Stomach (tissue), 9 donors: ENCODE results near the gene MINDY3. TPM values are rescaled to one million over a fixed set of nuclear protein-coding genes. Genes with fewer than 3 reads are reported as not detected.

Experiments used
- DNase-seq, 2 donors: peaks; one replicate each; pipeline versions ENCODE4 v3.0.0 to v3.0.0-alpha.2; 2013 to 2019
- H3K27ac ChIP-seq, 5 donors: fragments of 200-600 bp in 4 of 5; sonication (generic) in 4 of 5; one replicate each; pipeline ENCODE4 v1.5.1; 2013 to 2019; ENCODE audit warnings: mild to moderate bottlenecking in 1 of 5, moderate library complexity in 1 of 5
- H3K27me3 ChIP-seq, 3 donors: fragments of 200-600 bp; sonication (generic); one replicate each; pipeline ENCODE4 v1.5.1; 2017 to 2019; ENCODE audit warnings: mixed run types in 1 of 3
- H3K36me3 ChIP-seq, 4 donors: fragments of 200-600 bp; sonication (generic); 1 replicate in 3 of 4; 2 replicates in 1 of 4; pipeline ENCODE4 v1.5.1; 2016 to 2019
- H3K4me1 ChIP-seq, 4 donors: fragments of 200-600 bp; sonication (generic); one replicate each; pipeline ENCODE4 v1.5.1; 2016 to 2019
- H3K4me3 ChIP-seq, 4 donors: fragments of 200-600 bp; sonication (generic) in 3 of 4; one replicate each; pipeline ENCODE4 v1.5.1; 2016 to 2019; ENCODE audit warnings: mild to moderate bottlenecking in 1 of 4
- H3K9me3 ChIP-seq, 4 donors: fragments of 200-600 bp; sonication (generic); one replicate each; pipeline ENCODE4 v1.5.1; 2016 to 2019
- EP300 ChIP-seq: sonication (generic); formaldehyde crosslinking; IDR thresholded peaks from one replicate; pipeline ENCODE4 v1.6.1; 2017; ENCODE audit warnings: antibody characterized with exemption
- POLR2A ChIP-seq, 4 donors: fragments of 450-650 bp; IDR thresholded peaks; one replicate each; pipeline ENCODE4 v1.6.1; 2016; ENCODE audit warnings: antibody characterized with exemption in 4 of 4, control low read depth in 2 of 4, mild to moderate bottlenecking in 1 of 4, moderate library complexity in 1 of 4
- POLR2AphosphoS5 ChIP-seq, 3 donors: sonication (generic); formaldehyde crosslinking; IDR thresholded peaks; one replicate each; pipeline ENCODE4 v1.6.1; 2016; ENCODE audit warnings: antibody characterized with exemption in 3 of 3
- WGBS, 5 donors: extraction: QIAGEN DNeasy Blood & Tissue Kit in 3 of 5; methylation state at CpG; one replicate each; pipeline versions ENCODE4 v1.1.5 to v1.1.7; 2013 to 2018; 5-methylcytosine and 5-hydroxymethylcytosine counted together
- intact Hi-C: fragments of 100-400 bp; cut with DNase I; formaldehyde crosslinking; loops from one replicate; pipeline ENCODE4 v1.15.1; 2023; ENCODE audit warnings: low total_unique reads
- polyA plus RNA-seq, 3 donors: library from polyadenylated mRNA; stranded (reverse); fragments of 200-250 nt; gene quantifications; one replicate each; pipeline ENCODE4 v1.2.3, GENCODE V29; 2013
- total RNA-seq, 5 donors: library from RNA; depleted of rRNA; stranded (reverse); fragments of >200 nt; gene quantifications; one replicate each; pipeline versions ENCODE4 v1.1.0 to v1.2.3, GENCODE V29; 2014 to 2016
- TF ChIP-seq, protein P1 (sequence below), 7 experiments: fragments of 450-650 bp in 4 of 7; fragments of 200-600 bp in 3 of 7; sonication (generic) in 3 of 7; IDR thresholded peaks; one replicate each; pipeline ENCODE4 v1.5.1; 2016 to 2019; ENCODE audit warnings: antibody characterized with exemption in 7 of 7, control low read depth in 2 of 7, mild to moderate bottlenecking in 1 of 7
- donor health status: healthy with polysubstance abuse.
- donor health status: Bipolar disorder and iron deficiency.
- donor health status: healthy.

Gene MINDY3
- total and polyA plus RNA-seq, 8 donors: 7.6 to 55.4 (median 17.6) TPM

DNA sequence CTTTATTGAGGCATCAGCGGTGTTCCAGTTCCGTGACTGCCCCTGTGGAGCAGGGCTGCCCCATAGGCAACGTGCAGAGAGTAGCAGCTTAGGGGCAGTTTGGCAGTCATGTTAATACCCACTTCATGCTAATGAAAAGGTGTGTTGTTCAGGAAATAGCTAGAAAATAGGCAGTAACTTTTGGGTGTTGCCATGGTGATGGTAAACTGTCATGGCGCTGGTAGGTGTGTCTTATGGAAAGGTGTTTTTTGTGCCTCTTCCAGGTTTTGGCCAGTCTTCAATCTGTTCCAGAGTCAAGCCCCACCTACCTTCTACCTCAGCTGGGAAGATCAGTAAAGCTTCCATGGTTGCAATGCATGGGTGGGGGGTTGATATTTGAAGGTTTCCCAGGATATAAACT, 36.3 kb upstream of the MINDY3 start:
- no peaks in the 10 kb centered on the region for H3K9me3 ChIP-seq
- no peaks in the 10 kb centered on the region for H3K36me3 ChIP-seq
- H3K27me3 ChIP-seq: peaks cover 0 to 35% (median 4%) of the 10 kb centered on the region in 3 donors
- H3K27ac ChIP-seq: no peak overlapping the region
- H3K4me1 ChIP-seq: no peaks in the 10 kb centered on the region
- intact Hi-C loops: no loop called here
- no peak overlapping the region for H3K4me3 ChIP-seq
- WGBS, 5 donors: 86 to 94% (median 87%) methylated on average over 4 of the region's 4 CpGs
- DNase-seq: no peak
- TF ChIP-seq EP300 (no peak), POLR2A (IDR thresholded peaks at IDR 0.05) (no peak), POLR2AphosphoS5 (IDR thresholded peaks at IDR 0.05) (no peak)
- TF ChIP-seq, protein P1, sequence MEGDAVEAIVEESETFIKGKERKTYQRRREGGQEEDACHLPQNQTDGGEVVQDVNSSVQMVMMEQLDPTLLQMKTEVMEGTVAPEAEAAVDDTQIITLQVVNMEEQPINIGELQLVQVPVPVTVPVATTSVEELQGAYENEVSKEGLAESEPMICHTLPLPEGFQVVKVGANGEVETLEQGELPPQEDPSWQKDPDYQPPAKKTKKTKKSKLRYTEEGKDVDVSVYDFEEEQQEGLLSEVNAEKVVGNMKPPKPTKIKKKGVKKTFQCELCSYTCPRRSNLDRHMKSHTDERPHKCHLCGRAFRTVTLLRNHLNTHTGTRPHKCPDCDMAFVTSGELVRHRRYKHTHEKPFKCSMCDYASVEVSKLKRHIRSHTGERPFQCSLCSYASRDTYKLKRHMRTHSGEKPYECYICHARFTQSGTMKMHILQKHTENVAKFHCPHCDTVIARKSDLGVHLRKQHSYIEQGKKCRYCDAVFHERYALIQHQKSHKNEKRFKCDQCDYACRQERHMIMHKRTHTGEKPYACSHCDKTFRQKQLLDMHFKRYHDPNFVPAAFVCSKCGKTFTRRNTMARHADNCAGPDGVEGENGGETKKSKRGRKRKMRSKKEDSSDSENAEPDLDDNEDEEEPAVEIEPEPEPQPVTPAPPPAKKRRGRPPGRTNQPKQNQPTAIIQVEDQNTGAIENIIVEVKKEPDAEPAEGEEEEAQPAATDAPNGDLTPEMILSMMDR (IDR thresholded peaks at IDR 0.05): no peak

- no peak for TF ChIP-seq POLR2A (IDR thresholded peaks at IDR 0.05)
- TF ChIP-seq EP300: no peak
- TF ChIP-seq, protein P1 (IDR thresholded peaks at IDR 0.05): no peak
- Histone ChIP-seq H3K4me3 (no peak overlapping the region), H3K36me3 (no peaks in the 10 kb centered on the region), H3K9me3 (no peaks in the 10 kb centered on the region), H3K27me3 (peaks cover 0 to 25% (median 0%) of the 10 kb centered on the region in 3 donors), H3K4me1 (no peaks in the 10 kb centered on the region), H3K27ac (no peak overlapping the region)
- DNase-seq: no peak
- WGBS, 5 donors: 67 to 85% (median 83%) methylated on average over 3 of the region's 3 CpGs
- intact Hi-C loops: no loop called here
These were observed 24.1 kb upstream of the MINDY3 start for GRCh38 chr10:15884447-15884846.

GRCh38 chr10:15881542-15881941, 21.2 kb upstream of the MINDY3 start:
- TF ChIP-seq POLR2AphosphoS5 (IDR thresholded peaks at IDR 0.05) (no peak), EP300 (no peak), POLR2A (IDR thresholded peaks at IDR 0.05) (no peak)
- TF ChIP-seq, protein P1 (IDR thresholded peaks at IDR 0.05): no peak
- no peak for DNase-seq
- no peaks in the 10 kb centered on the region for H3K36me3 ChIP-seq
- H3K27ac ChIP-seq: no peak overlapping the region
- H3K4me1 ChIP-seq: no peaks in the 10 kb centered on the region
- H3K4me3 ChIP-seq: no peak overlapping the region
- no peaks in the 10 kb centered on the region for H3K9me3 ChIP-seq
- intact Hi-C loops: no loop called here
- peaks cover 0 to 35% (median 5%) of the 10 kb centered on the region in 3 donors for H3K27me3 ChIP-seq
- 50 to 79% (median 69%) methylated on average over 1 of the region's 1 CpG for WGBS, 5 donors

GRCh38 chr10:15879663-15880062, 19.4 kb upstream of the MINDY3 start:
- H3K9me3 ChIP-seq: no peaks in the 10 kb centered on the region
- DNase-seq: no peak
- H3K4me1 ChIP-seq: no peaks in the 10 kb centered on the region
- H3K27me3 ChIP-seq: peaks cover 0 to 23% (median 5%) of the 10 kb centered on the region in 3 donors
- 30 to 43% (median 36%) methylated on average over 1 of the region's 1 CpG for WGBS, 5 donors
- intact Hi-C loops: no loop called here
- no peak for TF ChIP-seq POLR2A (IDR thresholded peaks at IDR 0.05)
- no peak for TF ChIP-seq EP300
- TF ChIP-seq, protein P1 (IDR thresholded peaks at IDR 0.05): no peak
- TF ChIP-seq POLR2AphosphoS5 (IDR thresholded peaks at IDR 0.05): no peak
- H3K27ac ChIP-seq: no peak overlapping the region
- H3K4me3 ChIP-seq: no peak overlapping the region
- no peaks in the 10 kb centered on the region for H3K36me3 ChIP-seq
